Measurements from ENCODE around the gene PLPP6.

DNA sequence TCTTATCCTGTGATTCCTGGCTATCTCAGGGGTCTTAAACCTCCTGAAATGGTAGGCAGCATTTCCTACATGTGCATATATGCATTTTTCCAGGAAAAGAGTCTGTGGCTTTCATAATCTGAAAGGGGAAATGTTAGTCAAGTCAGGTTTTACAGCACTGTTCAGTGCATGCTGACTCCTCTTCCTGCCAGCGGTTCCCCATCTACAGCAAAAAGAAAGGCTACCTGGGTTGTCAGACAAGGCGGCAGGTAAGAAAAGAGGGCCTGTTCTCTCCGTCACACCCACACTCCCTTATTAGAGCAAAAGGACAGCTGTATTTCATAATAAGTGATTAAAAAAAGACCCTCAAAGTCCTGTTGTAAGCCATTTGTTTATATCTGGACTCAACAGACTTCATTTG lies 8.5 kb downstream of the PLPP6 start:
- no peak for TF ChIP-seq POLR2A (IDR thresholded peaks at IDR 0.05)
- TF ChIP-seq, protein P1, sequence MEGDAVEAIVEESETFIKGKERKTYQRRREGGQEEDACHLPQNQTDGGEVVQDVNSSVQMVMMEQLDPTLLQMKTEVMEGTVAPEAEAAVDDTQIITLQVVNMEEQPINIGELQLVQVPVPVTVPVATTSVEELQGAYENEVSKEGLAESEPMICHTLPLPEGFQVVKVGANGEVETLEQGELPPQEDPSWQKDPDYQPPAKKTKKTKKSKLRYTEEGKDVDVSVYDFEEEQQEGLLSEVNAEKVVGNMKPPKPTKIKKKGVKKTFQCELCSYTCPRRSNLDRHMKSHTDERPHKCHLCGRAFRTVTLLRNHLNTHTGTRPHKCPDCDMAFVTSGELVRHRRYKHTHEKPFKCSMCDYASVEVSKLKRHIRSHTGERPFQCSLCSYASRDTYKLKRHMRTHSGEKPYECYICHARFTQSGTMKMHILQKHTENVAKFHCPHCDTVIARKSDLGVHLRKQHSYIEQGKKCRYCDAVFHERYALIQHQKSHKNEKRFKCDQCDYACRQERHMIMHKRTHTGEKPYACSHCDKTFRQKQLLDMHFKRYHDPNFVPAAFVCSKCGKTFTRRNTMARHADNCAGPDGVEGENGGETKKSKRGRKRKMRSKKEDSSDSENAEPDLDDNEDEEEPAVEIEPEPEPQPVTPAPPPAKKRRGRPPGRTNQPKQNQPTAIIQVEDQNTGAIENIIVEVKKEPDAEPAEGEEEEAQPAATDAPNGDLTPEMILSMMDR (IDR thresholded peaks at IDR 0.05), result no peak
